K562 (cell line): Measurements from ENCODE around the gene ZNF845. TPM values are rescaled to one million over a fixed set of nuclear protein-coding genes. Genes with fewer than 3 reads are reported as not detected.

Experiments
- CXXC5 ChIP-seq: fragments of 250-450 bp; sonication (Bioruptor Pico); IDR thresholded peaks from 2 replicates; pipeline ENCODE4 v1.8.0; 2022; ENCODE audit warnings: inconsistent platforms, mild to moderate bottlenecking, moderate library complexity
- GABPA ChIP-seq: fragments of 200-800 bp; sonication (Bioruptor generic); conservative IDR thresholded peaks from 2 replicates; pipeline ENCODE4 v1.6.1; 2016; ENCODE audit warnings: low read depth, missing genetic modification characterization, missing compliant biosample characterization
- ID3 ChIP-seq, 2 experiments: fragments of 250-450 bp in 1 of 2; fragments of 450-650 bp in 1 of 2; sonication (Bioruptor Pico) in 1 of 2; IDR thresholded peaks; 2 replicates each; pipeline versions ENCODE4 v1.6.1 to v1.8.0; 2016 to 2021; ENCODE audit warnings: mild to moderate bottlenecking in 2 of 2, moderate library complexity in 2 of 2, missing compliant biosample characterization in 1 of 2, missing genetic modification characterization in 1 of 2
- MGA ChIP-seq: fragments of 450-650 bp; IDR thresholded peaks from 2 replicates; pipeline ENCODE4 v1.6.1; 2016; ENCODE audit warnings: mild to moderate bottlenecking, moderate library complexity
- MYC ChIP-seq, 2 experiments: fragments of 250-450 bp in 1 of 2; sonication (Bioruptor Pico) in 1 of 2; IDR thresholded peaks; 2 replicates each; pipeline versions ENCODE4 v1.5.1 to v1.6.1; 2012 to 2021; ENCODE audit warnings: low read depth in 2 of 2, borderline replicate concordance in 1 of 2, improper control_type of control experiment in 1 of 2, low read length in 1 of 2, mild to moderate bottlenecking in 1 of 2, moderate library complexity in 1 of 2
- PHF8 ChIP-seq: fragments of 200-600 bp; sonication (generic); IDR thresholded peaks from 2 replicates; pipeline ENCODE4 v1.6.1; 2012; ENCODE audit warnings: mixed run types, mild to moderate bottlenecking, inconsistent platforms, low read length, moderate library complexity, borderline replicate concordance
- SNAPC5 ChIP-seq: fragments of 250-450 bp; sonication (Bioruptor Pico); IDR thresholded peaks from 2 replicates; pipeline ENCODE4 v1.8.0; 2021; ENCODE audit warnings: moderate library complexity, mild to moderate bottlenecking, inconsistent platforms
- STAT5B ChIP-seq: fragments of 250-450 bp; sonication (Bioruptor Pico); IDR thresholded peaks from 2 replicates; pipeline ENCODE4 v1.8.0; 2021; ENCODE audit warnings: mild to moderate bottlenecking, inconsistent platforms
- VEZF1 ChIP-seq: fragments of 200-800 bp; sonication (Bioruptor generic); IDR thresholded peaks from 2 replicates; pipeline ENCODE4 v1.6.1; 2017; ENCODE audit warnings: missing genetic modification characterization, missing compliant biosample characterization
- ZNF133 ChIP-seq: fragments of 250-450 bp; sonication (Bioruptor Pico); IDR thresholded peaks from 2 replicates; pipeline ENCODE4 v1.4.0; 2020; ENCODE audit warnings: mild to moderate bottlenecking
- polyA plus RNA-seq, 8 experiments: library from polyadenylated mRNA; depleted of rRNA in 4 of 8; stranded (reverse) in 5 of 8; unstranded in 3 of 8; fragments of >200 nt; fragmentation: Nextera tagmentation in 2 of 8; fragmentation: Illumina TruSeq in 1 of 8; extraction: Ambion mirVana in 2 of 8; extraction: Trizol in 1 of 8; gene quantifications; 2 replicates each; pipeline versions ENCODE4 v1.2.1 to v1.2.3, GENCODE V29; 2011 to 2014; ENCODE audit warnings: inconsistent platforms in 1 of 8, missing spikeins in 1 of 8
- total RNA-seq, 7 experiments: library from RNA; depleted of rRNA in 6 of 7; stranded (reverse); fragments of >200 nt in 6 of 7; fragmentation: Illumina TruSeq in 2 of 7; extraction: Trizol in 2 of 7; gene quantifications; 2 replicates each; pipeline versions ENCODE4 v1.2.1 to v1.2.3, GENCODE V29; 2011 to 2021; ENCODE audit warnings: low replicate concordance in 1 of 7

Gene ZNF845
- total and polyA plus RNA-seq, 9 of the 15 experiments (the other 6 are each of a cell fraction or from before 2014, with no cell fraction given), result 1.9 to 13.2 (median 6.4) TPM

GRCh38 chr19:53365134-53365898 lies 31.8 kb downstream of the ZNF845 start, which contains the start of gene ZNF525 (continued):
- TF ChIP-seq MGA (peak; percentile 57), STAT5B (no peak), ZNF133 (CRISPR knock-in tag) (no peak), CXXC5 (CRISPR knock-in tag) (0 out of 2 replicates have a peak, but pooled peaks have one; percentile 15), VEZF1 (peak; percentile 18; the same call in 1 of the 2 replicates), MYC (IDR thresholded peaks at IDR 0.05; ENCODE audit: low read depth, low read length) (peak; percentile 50), MYC (CRISPR knock-in tag; IDR thresholded peaks at IDR 0.05; ENCODE audit: borderline replicate concordance, low read depth) (no peak), PHF8 (peak; percentile 56; the same call in 1 of the 2 replicates), GABPA (tag) (peak; percentile 47; the same call in 1 of the 2 replicates), ID3 (CRISPR knock-in tag; IDR thresholded peaks at IDR 0.05) (no peak), ID3 (tag; IDR thresholded peaks at IDR 0.05) (no peak), SNAPC5 (CRISPR knock-in tag) (no peak)
